Chondrocyte (in vitro differentiated cells): Measurements from ENCODE around the gene PLCB4. TPM values are rescaled to one million over a fixed set of nuclear protein-coding genes. Genes with fewer than 3 reads are reported as not detected.

ENCODE experiments used
- DNase-seq: peaks from one replicate; pipeline ENCODE4 v3.0.0; 2021; ENCODE audit warnings: mixed read lengths, low spot score
- H3K27ac Mint-ChIP-seq: one replicate; pipeline ENCODE4 v1.8.0; 2021; ENCODE audit warnings: mild to moderate bottlenecking, moderate library complexity, mixed read lengths; ENCODE audit not compliant: unreplicated experiment
- H3K27me3 Mint-ChIP-seq: 2 replicates; pipeline ENCODE4 v1.8.0; 2021; ENCODE audit warnings: low read depth, mixed read lengths
- H3K36me3 Mint-ChIP-seq: 2 replicates; pipeline ENCODE4 v1.8.0; 2021; ENCODE audit warnings: low read depth, mixed read lengths
- H3K4me1 Mint-ChIP-seq: 2 replicates; pipeline ENCODE4 v1.8.0; 2021; ENCODE audit warnings: low read depth, mild to moderate bottlenecking, mixed read lengths
- H3K4me3 Mint-ChIP-seq: one replicate; pipeline ENCODE4 v1.8.0; 2021; ENCODE audit warnings: mild to moderate bottlenecking, moderate library complexity, mixed read lengths; ENCODE audit not compliant: unreplicated experiment
- H3K9me3 Mint-ChIP-seq: 2 replicates; pipeline ENCODE4 v1.8.0; 2021; ENCODE audit warnings: low read depth, mixed read lengths
- total RNA-seq: library from RNA; stranded (reverse); gene quantifications from 3 replicates; pipeline ENCODE4 v1.2.1, GENCODE V29; 2021
- TF ChIP-seq, protein P1 (sequence below): fragments of 200-600 bp; sonication (generic); IDR thresholded peaks from 2 replicates; pipeline ENCODE4 v1.5.0; 2021; ENCODE audit warnings: antibody characterized with exemption, mild to moderate bottlenecking, moderate library complexity

The PLCB4 gene
- total RNA-seq, 1 donor from 2014 or later, result 13.3 TPM

DNA sequence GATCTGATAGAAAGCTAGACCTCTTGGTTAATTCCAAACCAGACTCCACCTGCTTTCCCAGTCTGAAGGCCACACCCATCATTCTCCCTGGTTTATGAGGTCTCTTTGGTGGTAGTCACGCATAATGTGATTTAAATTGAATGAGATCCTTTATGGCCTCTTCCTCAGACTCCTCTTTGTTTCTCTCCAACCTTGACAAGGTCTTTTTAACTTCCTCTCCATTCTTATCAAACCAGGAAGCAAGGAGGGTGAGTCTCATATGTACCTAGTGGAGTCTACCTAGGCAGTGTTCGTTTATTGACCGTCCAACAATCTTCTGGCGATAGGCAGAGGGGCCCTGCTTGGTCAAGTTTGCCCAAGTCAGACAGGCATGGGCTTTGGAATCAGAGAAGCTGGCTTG lies 261.3 kb downstream of the PLCB4 start:
- H3K36me3 Mint-ChIP-seq, result no peaks in the 10 kb centered on the region
- no peaks in the 10 kb centered on the region for H3K27me3 Mint-ChIP-seq
- H3K9me3 Mint-ChIP-seq, result no peaks in the 10 kb centered on the region
- no peak overlapping the region for H3K27ac Mint-ChIP-seq
- no peak overlapping the region for H3K4me3 Mint-ChIP-seq
- no peak for DNase-seq
- peaks cover 6% of the 10 kb centered on the region for H3K4me1 Mint-ChIP-seq
- TF ChIP-seq, protein P1, sequence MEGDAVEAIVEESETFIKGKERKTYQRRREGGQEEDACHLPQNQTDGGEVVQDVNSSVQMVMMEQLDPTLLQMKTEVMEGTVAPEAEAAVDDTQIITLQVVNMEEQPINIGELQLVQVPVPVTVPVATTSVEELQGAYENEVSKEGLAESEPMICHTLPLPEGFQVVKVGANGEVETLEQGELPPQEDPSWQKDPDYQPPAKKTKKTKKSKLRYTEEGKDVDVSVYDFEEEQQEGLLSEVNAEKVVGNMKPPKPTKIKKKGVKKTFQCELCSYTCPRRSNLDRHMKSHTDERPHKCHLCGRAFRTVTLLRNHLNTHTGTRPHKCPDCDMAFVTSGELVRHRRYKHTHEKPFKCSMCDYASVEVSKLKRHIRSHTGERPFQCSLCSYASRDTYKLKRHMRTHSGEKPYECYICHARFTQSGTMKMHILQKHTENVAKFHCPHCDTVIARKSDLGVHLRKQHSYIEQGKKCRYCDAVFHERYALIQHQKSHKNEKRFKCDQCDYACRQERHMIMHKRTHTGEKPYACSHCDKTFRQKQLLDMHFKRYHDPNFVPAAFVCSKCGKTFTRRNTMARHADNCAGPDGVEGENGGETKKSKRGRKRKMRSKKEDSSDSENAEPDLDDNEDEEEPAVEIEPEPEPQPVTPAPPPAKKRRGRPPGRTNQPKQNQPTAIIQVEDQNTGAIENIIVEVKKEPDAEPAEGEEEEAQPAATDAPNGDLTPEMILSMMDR, result no peak

DNA sequence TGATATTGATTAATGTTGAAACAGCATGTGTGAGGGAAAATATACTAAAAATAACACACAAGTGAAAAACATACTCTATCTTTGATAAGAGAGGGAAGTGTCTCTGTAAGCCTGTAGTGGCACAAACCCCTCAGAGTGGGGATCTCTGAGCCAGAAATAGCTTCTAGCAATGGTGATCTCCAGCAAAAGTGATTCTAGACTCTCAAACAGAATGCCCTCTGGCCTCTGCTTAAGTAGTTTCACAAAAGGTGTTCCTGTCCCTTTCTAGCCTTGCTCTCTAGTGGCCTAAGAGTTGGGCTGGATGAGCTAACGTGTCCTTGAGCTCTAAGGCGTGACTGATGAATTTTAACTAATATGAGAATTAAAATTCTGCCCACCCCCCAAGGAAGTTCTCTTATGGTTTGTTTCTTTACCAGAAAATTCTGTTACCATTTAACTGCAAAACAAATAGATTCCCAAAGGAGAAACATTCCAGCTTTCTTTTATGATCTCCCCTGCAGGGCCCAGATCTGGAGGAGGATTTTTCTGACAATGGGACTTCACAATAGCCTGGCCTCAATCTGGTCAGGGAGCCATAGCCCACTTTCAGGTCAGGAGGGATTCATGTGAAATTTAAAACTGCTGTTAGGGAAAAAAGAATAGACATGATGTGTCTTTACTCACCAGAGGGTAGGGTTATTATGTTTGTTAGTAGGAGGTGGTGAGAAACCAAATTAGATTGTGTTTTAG lies 263.0 kb downstream of the PLCB4 start:
- TF ChIP-seq, protein P1, result no peak
- Mint-ChIP-seq H3K9me3 (no peaks in the 10 kb centered on the region), H3K27ac (no peak overlapping the region), H3K36me3 (no peaks in the 10 kb centered on the region), H3K4me3 (no peak overlapping the region), H3K27me3 (no peaks in the 10 kb centered on the region), H3K4me1 (peaks cover 6% of the 10 kb centered on the region)
- DNase-seq, result no peak

DNA sequence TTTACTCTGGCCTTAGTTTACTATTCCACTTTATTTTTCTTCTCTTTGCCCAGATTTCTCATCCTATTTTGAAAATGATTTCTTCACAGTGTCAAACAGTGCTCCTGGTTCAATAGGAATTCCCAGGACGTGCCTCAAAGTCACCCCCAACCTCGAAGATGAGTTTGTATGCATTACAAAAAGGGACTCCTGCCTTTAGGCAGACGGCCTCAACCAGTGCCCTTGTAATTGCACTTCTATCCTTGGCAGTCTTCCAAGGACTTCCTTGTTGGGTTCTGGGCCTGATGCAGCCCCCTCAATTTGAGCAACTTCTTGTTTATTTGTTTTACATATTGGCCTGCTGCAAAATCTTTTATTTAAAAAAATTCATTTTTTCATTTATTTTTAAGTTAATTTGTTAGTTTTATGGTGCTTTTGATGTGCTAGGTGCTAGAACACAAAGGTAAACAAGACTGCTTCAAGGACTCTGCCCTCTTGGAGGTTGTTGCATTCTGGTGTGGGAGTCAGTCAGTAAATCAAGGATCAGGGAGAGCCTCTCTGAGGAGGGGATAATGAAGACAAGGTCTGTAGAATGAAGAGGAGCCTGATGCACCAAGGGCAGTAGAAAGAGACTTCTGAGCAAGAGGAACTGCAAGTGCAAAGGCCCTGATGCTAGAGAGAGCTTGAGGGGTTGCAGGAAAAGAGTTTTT lies 264.0 kb downstream of the PLCB4 start:
- DNase-seq, result no peak
- no peaks in the 10 kb centered on the region for H3K36me3 Mint-ChIP-seq
- no peaks in the 10 kb centered on the region for H3K9me3 Mint-ChIP-seq
- H3K4me3 Mint-ChIP-seq, result no peak overlapping the region
- peaks cover 6% of the 10 kb centered on the region for H3K4me1 Mint-ChIP-seq
- TF ChIP-seq, protein P1, result no peak
- H3K27me3 Mint-ChIP-seq, result no peaks in the 10 kb centered on the region
- no peak overlapping the region for H3K27ac Mint-ChIP-seq

DNA sequence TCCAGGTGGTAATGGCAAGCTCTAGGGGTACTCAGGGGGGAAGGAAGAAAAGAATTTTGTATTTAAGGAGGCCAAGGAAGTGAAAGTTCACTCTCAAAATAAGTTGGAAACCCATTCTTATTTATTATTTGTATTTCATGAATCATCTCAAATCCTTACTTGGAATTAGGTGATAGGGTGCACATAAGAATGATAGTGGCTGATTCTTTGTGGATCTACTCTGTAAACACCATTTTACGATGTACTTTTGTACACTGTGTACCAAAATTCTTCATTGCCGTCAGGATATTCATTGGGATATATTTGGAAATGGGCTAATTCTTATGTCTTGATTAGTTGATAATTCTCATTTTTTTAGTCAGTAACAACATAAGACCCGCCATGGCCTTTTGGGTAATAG lies 266.0 kb downstream of the PLCB4 start:
- no peak for DNase-seq
- Mint-ChIP-seq H3K36me3 (no peaks in the 10 kb centered on the region), H3K9me3 (no peaks in the 10 kb centered on the region), H3K27ac (no peak overlapping the region), H3K27me3 (no peaks in the 10 kb centered on the region), H3K4me1 (no peaks in the 10 kb centered on the region), H3K4me3 (no peak overlapping the region)
- TF ChIP-seq, protein P1, result no peak

DNA sequence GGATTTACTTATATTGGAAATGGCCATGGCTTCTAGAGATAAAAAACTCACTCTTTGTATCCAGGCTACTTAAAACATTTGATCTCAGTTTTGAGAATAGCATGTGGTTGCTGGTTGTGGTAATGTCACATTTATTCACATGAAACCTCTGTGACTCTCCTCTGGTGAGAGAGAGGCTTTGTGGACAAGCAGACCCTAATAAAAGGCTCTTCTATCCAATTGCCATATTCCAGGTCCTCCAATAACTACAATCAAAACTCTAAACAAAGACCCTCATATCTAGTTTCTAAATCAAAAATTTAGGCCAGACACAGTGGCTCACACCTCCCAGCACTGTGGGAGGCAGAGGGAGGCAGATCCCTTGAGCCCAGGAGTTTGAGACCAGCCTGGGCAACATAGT lies 269.2 kb downstream of the PLCB4 start:
- no peak overlapping the region for H3K4me3 Mint-ChIP-seq
- TF ChIP-seq, protein P1, result no peak
- DNase-seq, result no peak
- H3K4me1 Mint-ChIP-seq, result peaks cover 5% of the 10 kb centered on the region
- peaks cover 1% of the 10 kb centered on the region for H3K36me3 Mint-ChIP-seq
- no peaks in the 10 kb centered on the region for H3K9me3 Mint-ChIP-seq
- H3K27me3 Mint-ChIP-seq, result no peaks in the 10 kb centered on the region
- H3K27ac Mint-ChIP-seq, result no peak overlapping the region
